Anterior cingulate cortex (tissue), 58 donors: Measurements from ENCODE around the gene TNN.
"Not testable (repeated sequence)": the region's sequence is repeated elsewhere in the genome, so short reads cannot be mapped to it uniquely, and the experiment has no call there.

Experiments used
- DNase-seq, 58 donors: peaks; one replicate each; lab custom pipeline; 2025; lab: John Stamatoyannopoulos, UW

Gene TNN

GRCh38 chr1:175099916-175100315 lies 32.3 kb downstream of the TNN start:
- DNase-seq = no peak

DNA sequence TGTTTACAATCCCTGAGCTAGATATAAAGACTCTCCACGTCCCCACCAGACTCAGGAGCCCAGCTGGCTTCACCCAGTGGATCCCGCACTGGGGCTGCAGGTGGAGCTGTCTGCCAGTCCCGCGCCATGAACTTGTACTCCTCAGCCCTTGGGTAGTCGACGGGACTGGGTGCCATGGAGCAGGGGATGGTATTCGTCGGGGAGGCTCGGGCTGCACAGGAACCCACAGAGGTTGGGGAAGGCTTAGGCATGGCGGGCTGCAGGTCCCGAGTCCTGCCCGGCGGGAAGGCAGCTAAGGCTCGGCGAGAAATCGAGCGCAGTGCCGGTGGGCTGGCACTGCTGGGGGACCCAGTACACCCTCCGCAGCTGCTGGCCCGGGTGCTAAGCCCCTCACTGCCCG lies 34.5 kb downstream of the TNN start:
- DNase-seq = not testable (repeated sequence)

DNA sequence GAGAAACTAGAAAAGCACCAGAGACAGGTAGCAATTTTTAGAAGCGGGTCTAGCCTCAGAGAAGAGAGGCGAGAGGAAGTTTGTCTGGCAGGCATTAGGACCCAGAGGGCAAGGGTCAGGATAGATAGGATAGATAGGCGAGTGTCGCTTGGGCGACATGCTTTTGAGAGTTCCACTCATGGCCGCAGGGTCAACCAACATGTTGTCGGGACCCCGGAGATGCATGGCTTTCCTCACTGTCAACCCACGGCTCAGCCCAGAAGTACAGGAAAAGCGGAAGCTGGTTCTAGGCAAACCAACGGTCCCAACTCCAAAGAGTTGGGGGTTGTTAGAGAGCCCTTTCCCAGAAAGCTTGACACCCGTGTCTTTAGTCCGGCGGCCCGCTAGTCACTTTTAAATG lies 38.9 kb downstream of the TNN start:
- not testable (repeated sequence) for DNase-seq

DNA sequence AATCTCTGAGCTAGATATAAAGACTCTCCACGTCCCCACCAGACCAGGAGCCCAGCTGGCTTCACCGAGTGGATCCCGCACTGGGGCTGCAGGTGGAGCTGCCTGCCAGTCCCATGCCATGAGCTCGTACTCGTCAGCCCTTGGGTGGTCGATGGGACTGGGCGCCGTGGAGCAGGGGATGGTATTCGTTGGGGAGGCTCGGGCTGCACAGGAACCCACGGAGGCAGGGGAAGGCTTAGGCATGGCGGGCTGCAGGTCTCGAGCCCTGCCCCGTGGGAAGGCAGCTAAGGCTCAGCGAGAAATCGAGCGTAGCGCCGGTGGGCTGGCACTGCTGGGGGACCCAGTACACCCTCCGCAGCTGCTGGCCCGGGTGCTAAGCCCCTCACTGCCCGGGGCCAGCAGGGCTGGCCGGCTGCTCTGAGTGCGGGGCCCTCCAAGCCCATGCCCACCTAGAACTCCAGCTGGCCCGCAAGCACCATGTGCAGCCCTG lies 40.7 kb downstream of the TNN start:
- DNase-seq = not testable (repeated sequence)

DNA sequence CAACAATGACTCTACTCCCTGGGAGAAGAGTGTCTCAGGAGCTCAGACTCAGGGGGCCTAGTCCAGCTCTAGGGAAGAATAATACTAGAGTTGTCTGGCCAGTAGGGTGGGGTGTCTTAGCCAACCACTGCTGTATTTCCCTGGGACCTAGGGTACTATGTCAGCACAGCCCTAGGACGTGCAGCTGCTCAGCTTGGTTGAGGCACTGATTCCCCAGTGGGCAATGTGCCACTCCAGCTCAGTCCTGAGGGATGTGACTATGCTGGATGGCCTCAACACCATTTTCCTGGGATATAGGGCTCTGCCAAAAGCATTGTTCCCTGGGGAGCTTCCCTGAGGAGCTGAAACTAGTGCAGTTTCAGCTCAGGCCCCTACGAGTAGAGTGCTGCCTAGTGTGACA lies 47.4 kb downstream of the TNN start:
- DNase-seq = no peak

DNA sequence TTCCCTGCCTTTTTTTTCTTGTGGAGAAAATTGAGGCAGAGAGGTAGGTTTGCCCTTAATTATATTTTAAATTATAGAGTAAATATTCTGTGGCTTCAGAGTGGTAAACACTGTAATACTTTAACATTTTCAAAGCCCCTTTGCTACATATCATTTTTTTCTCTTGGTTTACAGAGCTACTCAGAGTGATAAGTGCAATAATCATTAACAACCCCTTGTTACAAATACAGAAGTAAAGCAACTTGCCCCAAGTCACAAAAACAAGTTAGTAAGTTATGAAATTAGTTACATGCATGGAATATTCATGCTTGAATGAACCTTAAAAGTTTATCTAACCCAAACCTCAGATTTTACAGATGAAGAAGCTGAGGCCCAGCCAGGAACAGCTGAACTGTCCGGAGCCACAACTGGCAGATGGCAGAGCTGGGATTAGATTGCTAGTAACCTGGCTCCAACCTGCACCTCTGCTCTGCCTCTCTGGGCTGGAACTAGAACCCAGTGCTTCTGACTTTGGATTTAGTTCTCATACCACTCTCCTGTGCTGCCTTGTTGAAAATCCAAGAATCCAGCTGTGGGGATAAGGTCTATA lies 48.7 kb downstream of the TNN start:
- no peak for DNase-seq

DNA sequence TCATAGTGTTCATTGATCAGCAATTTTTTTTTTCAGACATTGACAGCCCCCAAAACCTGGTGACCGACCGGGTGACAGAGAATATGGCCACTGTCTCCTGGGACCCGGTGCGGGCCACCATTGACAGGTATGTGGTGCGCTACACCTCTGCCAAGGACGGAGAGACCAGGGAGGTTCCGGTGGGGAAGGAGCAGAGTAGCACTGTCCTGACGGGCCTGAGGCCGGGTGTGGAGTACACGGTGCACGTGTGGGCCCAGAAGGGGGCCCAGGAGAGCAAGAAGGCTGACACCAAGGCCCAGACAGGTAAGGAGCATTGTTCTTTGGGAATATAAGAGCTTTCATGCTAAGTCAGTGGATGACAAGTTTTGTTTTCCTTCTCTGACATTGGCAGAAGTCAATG lies 49.3 kb downstream of the TNN start:
- DNase-seq = no peak

- no peak for DNase-seq
Observed at GRCh38 chr1:175118375-175119367, 51.0 kb downstream of the TNN start.

- no peak for DNase-seq
Observed at GRCh38 chr1:175120511-175120910, 52.9 kb downstream of the TNN start.

DNA sequence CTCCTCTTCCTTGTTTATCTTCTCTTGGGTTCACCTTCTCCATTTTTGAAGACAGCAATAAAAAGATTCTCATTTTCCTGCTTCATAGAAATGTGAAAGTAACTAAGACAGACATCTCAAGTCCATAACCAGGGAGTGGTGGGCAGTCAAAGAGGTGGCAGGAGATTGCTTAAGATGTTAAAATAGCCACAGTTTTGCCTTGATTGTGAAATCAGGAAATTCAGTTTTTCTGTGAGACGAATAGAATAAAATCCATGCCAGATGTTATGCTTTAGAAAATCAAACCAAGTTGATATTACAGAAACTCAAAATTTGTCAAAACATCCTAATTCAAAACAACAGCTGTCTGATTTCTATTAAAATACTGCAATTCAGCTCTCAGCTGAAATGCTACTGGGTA lies 57.2 kb downstream of the TNN start:
- no peak for DNase-seq

DNA sequence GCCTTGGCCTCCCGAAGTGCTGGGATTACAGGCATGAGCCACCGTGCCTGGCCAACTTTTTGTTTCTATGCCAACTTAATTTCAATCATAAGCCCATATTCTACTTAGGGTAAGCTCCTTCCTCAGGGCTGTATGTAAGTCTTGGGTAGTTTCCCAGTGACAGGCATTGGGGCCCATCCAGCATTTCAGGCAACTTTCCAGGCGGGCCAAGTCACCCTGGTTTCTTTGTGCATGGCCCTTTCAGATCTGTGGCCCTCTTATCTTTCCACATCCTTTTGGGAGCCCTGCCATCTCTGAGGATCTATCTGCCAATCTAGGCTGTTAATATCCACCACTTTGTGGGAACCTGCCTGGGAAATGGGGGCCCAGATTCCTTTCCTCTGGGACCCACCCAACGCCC lies 58.7 kb downstream of the TNN start:
- no peak for DNase-seq

- DNase-seq = no peak
Observed at GRCh38 chr1:175127565-175127964, 59.9 kb downstream of the TNN start.

DNA sequence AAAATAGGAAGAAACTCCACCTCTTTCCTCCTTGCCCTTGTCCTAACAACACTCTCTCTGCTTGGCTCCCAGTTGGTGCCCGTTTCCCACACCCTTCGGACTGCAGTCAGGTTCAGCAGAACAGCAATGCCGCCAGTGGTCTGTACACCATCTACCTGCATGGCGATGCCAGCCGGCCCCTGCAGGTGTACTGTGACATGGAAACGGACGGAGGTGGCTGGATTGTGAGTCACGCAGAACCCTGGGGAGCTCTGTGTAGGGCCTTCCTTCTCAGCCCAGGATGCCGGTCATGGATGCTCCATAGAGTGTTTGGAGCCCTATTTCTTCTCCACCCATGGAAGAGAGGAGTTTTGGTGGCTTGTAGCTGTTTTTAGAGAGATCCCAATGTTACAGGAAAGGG lies 60.9 kb downstream of the TNN start:
- DNase-seq = no peak

DNA sequence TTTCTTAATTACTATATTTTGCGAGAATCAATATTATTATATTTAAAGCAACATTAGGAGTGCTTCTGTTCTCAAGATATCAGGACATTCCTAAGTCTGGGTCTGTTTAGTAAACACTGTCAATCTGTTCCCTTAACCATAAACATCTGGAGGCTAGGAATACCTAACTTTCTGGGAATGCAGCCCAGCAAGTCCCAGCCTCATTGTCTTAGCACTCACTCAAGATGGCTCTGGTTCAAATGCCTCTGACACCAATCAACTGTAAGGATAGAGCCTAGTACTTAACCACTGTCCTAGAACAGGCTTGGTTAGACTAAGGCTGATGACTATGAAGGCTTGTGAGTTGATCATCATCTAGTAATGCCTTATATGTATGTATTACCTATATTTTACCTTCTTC lies 61.5 kb downstream of the TNN start:
- no peak for DNase-seq

- DNase-seq = no peak
Observed at GRCh38 chr1:175129644-175129996, 62.0 kb downstream of the TNN start.

- DNase-seq = no peak
Observed at GRCh38 chr1:175129997-175130648, 62.5 kb downstream of the TNN start.

GRCh38 chr1:175130649-175131045 lies 63.0 kb downstream of the TNN start:
- DNase-seq = no peak

DNA sequence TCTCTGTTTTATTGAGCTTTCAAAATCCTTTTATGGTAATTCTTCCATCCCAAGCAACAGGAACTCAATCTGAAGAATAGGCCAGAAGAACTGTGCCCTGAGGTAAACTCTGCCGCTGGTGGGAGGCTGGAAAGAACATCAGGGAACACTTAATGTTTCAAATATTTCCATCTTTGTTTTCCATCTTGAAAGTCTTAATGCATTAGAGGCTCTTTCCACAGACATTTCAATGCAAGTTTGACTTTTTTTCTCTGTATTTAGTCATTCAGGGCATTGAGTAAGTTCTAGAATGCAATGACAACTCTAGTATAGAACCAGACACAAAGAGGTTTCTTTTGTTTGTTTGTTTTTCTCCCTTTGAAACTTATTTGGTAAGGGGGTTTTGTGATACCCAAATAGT lies 63.5 kb downstream of the TNN start:
- no peak for DNase-seq

DNA sequence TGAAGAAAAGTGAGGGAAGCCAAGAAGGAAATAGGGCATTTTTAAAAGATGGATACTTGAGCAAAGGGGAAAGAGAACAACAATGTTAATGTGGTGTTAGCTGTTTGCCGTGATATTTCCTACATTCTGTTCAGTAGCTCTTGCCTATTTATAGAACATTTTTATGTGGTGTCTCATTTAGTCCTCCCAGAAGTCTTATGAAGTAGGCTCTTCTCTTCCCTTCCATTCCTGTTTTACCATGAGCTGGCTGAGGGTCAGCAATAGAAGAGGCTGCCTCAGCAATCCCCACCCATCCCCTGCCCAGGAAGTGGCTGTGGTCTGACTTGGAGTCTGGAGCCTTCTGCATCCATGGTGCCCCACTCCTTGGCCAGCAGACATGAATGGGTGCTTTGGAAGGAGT lies 64.8 kb downstream of the TNN start:
- no peak for DNase-seq

DNA sequence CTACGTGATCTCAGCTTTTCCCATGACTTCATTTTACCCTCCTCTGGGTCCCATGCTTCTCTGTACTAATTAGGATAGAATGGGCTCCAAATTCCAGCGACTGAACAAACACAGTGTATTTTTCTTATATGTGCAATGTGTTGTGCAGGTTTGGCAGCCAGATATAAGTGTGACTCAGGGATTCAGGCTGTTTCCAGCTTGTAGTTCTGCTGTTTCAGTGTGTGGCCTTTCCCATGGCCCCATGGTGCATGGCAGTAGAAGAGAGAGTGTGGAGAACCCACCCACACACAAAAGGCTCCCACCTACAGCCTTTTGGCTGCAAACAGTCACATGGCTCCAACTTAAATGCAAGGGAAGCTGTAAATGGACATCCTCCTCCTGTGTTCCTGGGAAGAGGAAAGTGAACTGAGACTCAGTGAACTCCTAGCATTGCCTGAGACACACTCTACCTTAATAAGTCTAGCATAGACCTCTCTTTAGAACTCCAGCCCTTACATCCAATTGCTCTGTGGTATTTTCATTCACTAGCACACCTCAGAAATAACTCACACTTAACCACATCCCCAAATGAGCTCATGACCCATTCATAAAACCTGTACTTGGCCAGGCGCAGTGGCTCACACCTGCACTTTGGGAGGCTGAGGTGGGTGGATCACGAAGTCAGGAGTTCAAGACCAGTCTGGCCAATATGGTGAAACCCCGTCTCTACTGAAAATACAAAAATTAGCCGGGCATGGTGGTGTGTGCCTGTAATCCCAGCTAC lies 66.2 kb downstream of the TNN start:
- peak in 3 of 58 donors; percentile 3 to 45 (median 21) for DNase-seq

DNA sequence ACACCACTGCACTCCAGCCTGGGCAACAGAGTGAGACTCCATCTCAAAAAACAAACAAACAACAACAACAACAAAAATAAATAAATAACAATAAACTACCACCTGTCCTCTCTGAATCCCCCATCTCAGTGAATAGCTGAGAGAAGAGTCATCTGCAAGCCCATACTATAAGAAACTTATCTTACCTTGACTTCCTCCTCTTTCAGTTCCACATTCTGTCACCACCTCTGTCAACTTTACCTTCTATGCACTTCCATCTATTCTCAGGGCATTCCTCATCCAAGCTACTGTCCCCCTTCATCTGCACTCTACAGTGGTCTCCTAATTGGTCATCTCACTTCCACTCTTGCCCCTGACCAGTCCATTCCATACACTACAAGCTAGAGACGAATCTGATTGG lies 66.9 kb downstream of the TNN start:
- DNase-seq = no peak
